Spinal cord (tissue), 10 donors: ENCODE results near the gene KANTR. TPM values are rescaled to one million over a fixed set of nuclear protein-coding genes. Genes with fewer than 3 reads are reported as not detected.

Experiments
- DNase-seq, 6 donors: peaks; one replicate each; pipeline versions ENCODE4 v3.0.0 to v3.0.0-alpha.2; 2013 to 2015; ENCODE audit warnings: low spot score in 6 of 6, low read depth in 4 of 6
- H3K27ac ChIP-seq: one replicate; pipeline ENCODE4 v1.5.1; 2013; ENCODE audit warnings: low read depth, low read length, control low read depth
- H3K27me3 ChIP-seq: one replicate; pipeline ENCODE4 v1.6.1; 2013; ENCODE audit warnings: low read length; ENCODE audit not compliant: control insufficient read depth, insufficient read depth
- H3K36me3 ChIP-seq: one replicate; pipeline ENCODE4 v1.6.1; 2013; ENCODE audit warnings: low read length; ENCODE audit not compliant: control insufficient read depth, insufficient read depth
- H3K4me1 ChIP-seq: one replicate; pipeline ENCODE4 v1.6.1; 2013; ENCODE audit warnings: low read length; ENCODE audit not compliant: control insufficient read depth, insufficient read depth
- H3K4me3 ChIP-seq: one replicate; pipeline ENCODE4 v1.5.1; 2013; ENCODE audit warnings: low read depth, low read length, control low read depth
- H3K9me3 ChIP-seq: one replicate; pipeline ENCODE4 v1.6.1; 2013; ENCODE audit warnings: low read length; ENCODE audit not compliant: control insufficient read depth, insufficient read depth
- WGBS: methylation state at CpG from one replicate; pipeline ENCODE4 v1.1.5; 2013; ENCODE audit warnings: missing lambda C conversion rate; ENCODE audit not compliant: insufficient coverage; 5-methylcytosine and 5-hydroxymethylcytosine counted together
- polyA plus RNA-seq, 2 donors: library from polyadenylated mRNA; unstranded; fragments of 120-200 nt; gene quantifications; one replicate each; pipeline ENCODE4 v1.2.1, GENCODE V29; 2013; ENCODE audit not compliant: insufficient read length in 2 of 2
- total RNA-seq, 2 donors: library from RNA; depleted of rRNA in 1 of 2; stranded (reverse); fragments of 120-200 nt in 1 of 2; fragments of >200 nt in 1 of 2; gene quantifications; one replicate each; pipeline versions ENCODE4 v1.2.3 to v1.2.4, GENCODE V29; 2013 to 2014
- donor health status: healthy.

Gene KANTR
- total and polyA plus RNA-seq, 4 donors, result 18.6 to 46.4 (median 28.9) TPM

DNA sequence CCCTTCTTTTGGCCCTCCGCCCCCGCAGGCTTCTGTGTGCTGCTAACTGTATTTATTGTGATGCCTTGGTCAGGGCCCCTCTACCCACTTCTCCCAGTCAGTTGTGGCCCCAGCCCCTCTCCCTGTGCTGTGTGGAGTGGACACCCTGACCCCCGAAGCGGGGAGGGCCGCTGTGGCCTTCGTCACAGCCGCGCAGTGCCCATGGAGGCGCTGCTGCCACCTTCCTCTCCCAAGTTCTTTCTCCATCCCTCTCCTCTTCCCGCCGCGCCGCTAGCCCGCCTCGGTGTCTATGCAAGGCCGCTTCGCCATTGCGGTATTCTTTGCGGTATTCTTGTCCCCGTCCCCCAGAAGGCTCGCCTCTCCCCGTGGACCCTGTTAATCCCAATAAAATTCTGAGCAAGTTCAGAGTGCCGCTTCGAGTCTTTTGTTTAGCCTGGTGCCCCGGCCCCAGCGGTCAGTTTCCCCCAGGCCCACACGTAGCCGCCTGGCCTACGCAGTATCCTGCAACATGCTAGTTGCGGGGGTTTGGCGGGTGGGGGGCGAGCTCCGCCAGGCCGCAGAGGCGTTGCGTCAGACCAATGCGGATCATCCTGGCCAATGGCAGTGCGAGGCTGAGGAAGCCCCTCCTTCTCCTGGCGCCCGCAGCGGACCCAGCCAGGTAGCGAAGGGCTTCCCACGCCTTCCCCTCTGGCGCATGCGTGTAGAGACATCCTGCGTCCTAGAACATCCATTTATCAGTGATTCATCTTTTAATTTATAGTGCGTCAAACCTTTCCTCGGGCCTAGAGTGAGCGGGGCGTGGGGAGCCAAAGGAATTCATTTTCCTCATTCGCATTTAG, 5.6 kb upstream of the KANTR start:
- Histone ChIP-seq H3K27me3 (peaks cover 27% of the 10 kb centered on the region), H3K36me3 (peaks cover 18% of the 10 kb centered on the region), H3K4me3 (peak overlapping the region; percentile 44), H3K9me3 (no peaks in the 10 kb centered on the region), H3K4me1 (peaks cover 29% of the 10 kb centered on the region), H3K27ac (peak overlapping the region; percentile 69)
- 30% methylated on average over 42 of the region's 51 CpGs for WGBS
- peak in 3 of 6 donors; percentile 70 to 97 (median 93) for DNase-seq

DNA sequence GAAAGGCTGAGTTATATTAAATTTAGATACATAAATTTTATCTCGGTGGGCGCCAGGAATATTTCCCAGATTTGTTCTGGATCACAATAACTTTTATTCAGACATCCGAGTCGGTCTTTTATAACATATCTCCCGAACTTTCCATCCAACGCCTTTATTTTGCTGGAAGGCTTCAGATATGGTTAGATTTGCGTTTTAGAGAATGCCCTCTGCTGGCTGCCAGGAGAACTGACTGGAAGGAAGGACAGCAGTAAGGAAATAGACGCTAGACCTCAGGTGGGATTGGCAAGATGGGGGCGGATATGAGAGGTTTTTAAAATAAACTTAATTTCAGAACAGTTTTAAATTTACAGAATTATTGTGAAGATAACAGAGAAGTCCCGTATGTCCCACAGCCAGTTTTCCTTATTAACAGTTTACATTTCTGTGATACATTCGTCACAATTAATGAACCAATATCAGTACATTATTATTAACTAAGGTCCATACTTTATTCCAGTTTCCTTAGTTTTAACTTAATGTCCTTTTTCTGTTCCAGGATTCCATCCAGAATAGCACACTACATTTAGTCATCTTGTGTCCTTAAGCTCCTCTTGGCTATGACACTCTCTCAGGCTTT, 4.6 kb upstream of the KANTR start:
- peaks cover 18% of the 10 kb centered on the region for H3K36me3 ChIP-seq
- peaks cover 25% of the 10 kb centered on the region for H3K4me1 ChIP-seq
- peak overlapping the region; percentile 69 for H3K27ac ChIP-seq
- WGBS, result 100% methylated on average over 1 of the region's 11 CpGs
- H3K4me3 ChIP-seq, result peak overlapping the region; percentile 44
- H3K9me3 ChIP-seq, result no peaks in the 10 kb centered on the region
- DNase-seq, result peak in 2 of 6 donors; percentile 79 to 91
- H3K27me3 ChIP-seq, result peaks cover 27% of the 10 kb centered on the region

DNA sequence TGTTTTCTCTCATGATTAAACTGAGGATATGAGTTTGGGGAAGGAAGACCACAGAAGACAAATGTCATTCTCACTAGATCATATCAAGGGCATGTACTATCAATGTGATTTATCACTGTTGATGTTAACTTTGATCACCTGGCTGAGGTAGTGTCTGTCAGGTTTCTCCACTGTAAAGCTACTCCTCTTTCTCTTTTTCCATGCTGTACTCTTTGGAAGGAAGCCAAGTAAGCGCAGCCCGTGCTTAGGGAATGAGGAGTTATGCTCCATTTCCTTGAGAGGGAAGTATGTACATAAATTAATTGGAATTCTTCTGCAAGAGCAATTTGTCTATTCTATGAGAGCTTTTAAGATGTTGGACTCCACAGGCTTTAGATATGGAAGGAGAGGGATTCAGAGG, 4.0 kb upstream of the KANTR start:
- Histone ChIP-seq H3K27ac (no peak overlapping the region), H3K27me3 (peaks cover 26% of the 10 kb centered on the region), H3K4me3 (no peak overlapping the region), H3K9me3 (no peaks in the 10 kb centered on the region), H3K4me1 (peaks cover 19% of the 10 kb centered on the region), H3K36me3 (peaks cover 13% of the 10 kb centered on the region)
- WGBS, result 57% methylated on average over 2 of the region's 2 CpGs
- DNase-seq, result no peak

DNA sequence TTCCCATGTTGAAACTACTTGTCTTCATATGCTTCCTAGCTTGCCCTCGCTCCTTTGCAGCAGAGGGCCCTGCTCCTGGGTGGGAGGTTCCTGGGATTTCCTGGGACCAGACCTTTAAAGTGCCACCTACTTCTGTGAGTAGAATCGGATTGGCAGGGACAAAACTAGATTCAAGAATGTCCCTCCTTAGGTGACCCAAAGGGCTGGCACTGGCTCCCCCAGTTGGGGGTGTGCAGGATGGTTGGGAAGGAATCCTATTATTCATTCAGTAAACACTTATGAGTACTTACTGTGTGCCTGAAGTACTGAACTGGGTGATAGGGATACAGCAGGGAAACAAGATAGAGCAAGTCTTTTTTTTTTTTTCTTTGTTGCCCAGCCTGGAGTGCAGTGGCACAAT, 2.6 kb upstream of the KANTR start:
- peaks cover 20% of the 10 kb centered on the region for H3K27me3 ChIP-seq
- no peak for DNase-seq
- 80% methylated on average over 2 of the region's 2 CpGs for WGBS
- H3K27ac ChIP-seq, result no peak overlapping the region
- H3K4me1 ChIP-seq, result peaks cover 17% of the 10 kb centered on the region
- H3K4me3 ChIP-seq, result no peak overlapping the region
- H3K9me3 ChIP-seq, result no peaks in the 10 kb centered on the region
- peaks cover 6% of the 10 kb centered on the region for H3K36me3 ChIP-seq

DNA sequence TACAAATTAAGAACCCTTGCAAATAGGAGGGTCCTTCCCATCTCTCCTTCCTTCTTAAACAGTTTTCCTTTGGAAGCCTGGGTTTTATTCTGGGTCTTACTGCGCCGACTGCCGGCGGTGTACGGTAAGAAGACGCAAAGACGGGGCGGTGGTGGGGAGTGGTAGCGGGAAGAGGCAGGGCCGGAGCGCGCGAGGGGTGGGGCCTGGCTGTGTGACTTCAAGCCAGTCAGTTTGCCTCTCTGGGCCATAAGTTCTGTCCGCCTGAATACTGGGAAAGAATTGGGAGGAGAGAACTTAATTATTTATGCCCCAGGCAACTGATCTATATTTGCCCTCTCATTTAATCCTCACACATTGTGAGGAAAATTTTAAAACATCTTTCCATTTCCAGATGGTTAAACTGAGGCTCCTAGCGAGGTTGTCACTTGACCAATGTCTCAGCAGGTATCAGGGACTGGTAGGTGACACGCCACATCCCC, 726 bp upstream of the KANTR start:
- peaks cover under 1% of the 10 kb centered on the region for H3K36me3 ChIP-seq
- H3K4me1 ChIP-seq, result peaks cover 11% of the 10 kb centered on the region
- H3K4me3 ChIP-seq, result peak overlapping the region; percentile 68
- H3K9me3 ChIP-seq, result no peaks in the 10 kb centered on the region
- 36% methylated on average over 12 of the region's 16 CpGs for WGBS
- peak in 2 of 6 donors; percentile 80 for DNase-seq
- H3K27me3 ChIP-seq, result peaks cover 15% of the 10 kb centered on the region
- peak overlapping the region; percentile 92 for H3K27ac ChIP-seq

DNA sequence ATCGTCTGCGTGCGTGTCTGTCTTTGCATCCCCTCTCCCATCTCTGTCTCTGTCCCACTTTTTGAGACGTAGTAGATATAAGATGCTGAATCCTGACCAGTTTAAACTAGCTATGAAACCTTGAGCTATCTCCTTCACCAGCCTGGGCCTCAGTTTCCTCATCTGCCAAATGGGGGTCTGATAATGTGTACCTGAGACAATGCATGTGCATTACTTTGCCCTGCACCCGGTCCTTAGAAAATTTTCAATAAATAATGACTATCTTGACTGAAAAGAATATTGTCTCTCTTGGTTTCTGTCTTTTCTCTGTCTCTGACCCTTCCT, 602 bp downstream of the KANTR start:
- peak overlapping the region; percentile 68 for H3K4me3 ChIP-seq
- peaks cover 4% of the 10 kb centered on the region for H3K4me1 ChIP-seq
- H3K9me3 ChIP-seq, result no peaks in the 10 kb centered on the region
- 50% methylated on average over 2 of the region's 5 CpGs for WGBS
- no peak for DNase-seq
- H3K36me3 ChIP-seq, result no peaks in the 10 kb centered on the region
- H3K27me3 ChIP-seq, result peaks cover 9% of the 10 kb centered on the region
- peak overlapping the region; percentile 67 for H3K27ac ChIP-seq

DNA sequence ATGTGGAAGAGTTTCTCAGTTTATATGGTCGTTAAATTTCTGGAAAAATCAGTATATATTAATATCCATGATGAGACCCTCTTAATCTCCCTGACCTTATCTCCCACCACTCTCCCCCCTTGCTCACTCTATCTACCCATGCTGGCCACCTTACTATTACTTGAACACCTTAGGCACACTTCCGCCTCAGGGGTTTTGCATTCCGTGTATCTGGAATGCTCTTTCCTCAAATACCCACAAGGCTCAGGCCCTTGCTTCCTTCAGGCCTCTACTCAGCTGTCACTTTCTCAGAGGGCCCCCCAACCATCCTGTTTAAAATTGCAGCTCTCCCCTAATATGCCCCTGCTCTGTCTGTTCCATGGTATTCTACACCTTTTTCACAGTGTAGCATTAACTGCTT, 1.9 kb downstream of the KANTR start:
- H3K4me3 ChIP-seq, result no peak overlapping the region
- peaks cover 9% of the 10 kb centered on the region for H3K27me3 ChIP-seq
- H3K27ac ChIP-seq, result no peak overlapping the region
- no peaks in the 10 kb centered on the region for H3K36me3 ChIP-seq
- no peaks in the 10 kb centered on the region for H3K9me3 ChIP-seq
- peaks cover 4% of the 10 kb centered on the region for H3K4me1 ChIP-seq
- DNase-seq, result no peak
- WGBS, result 81% methylated on average over 2 of the region's 3 CpGs

DNA sequence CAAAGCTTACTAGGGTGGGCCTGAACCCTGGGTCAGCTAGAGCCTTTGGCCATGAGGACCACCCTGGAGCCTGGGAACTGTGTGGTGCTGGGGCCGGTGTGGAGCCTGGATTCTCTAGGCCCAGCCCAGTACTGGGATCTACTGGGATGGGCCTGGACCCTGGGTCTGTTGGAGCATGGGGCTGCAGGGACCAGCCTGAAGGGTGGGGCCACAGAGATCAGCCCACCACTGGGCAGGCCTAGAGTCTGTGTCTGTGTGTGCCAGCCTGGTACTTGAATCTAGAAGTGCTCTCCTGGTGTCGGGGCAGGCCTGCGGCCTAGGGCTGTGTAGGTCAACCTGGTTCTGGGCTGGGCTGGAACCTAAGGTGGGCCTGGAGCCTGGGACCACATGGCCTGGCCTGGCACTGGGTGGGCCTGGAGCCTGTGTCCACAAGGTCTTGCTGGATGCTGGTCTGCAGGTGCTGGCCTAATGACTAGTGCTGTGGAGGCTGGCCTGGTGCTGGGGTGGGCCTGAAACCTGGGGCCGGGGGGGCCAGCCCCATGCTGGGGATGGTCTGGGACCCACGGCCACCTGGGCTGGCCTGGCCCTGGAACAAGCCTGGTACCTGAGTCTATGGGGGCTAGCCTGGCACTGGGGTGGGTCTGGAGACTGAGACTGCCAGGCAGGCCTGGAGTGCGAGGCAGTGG, 21.1 kb downstream of the KANTR start:
- H3K27ac ChIP-seq, result no peak overlapping the region
- peaks cover 11% of the 10 kb centered on the region for H3K27me3 ChIP-seq
- 85% methylated on average over 6 of the region's 6 CpGs for whole genome bisulfite sequencing
- H3K4me3 ChIP-seq, result no peak overlapping the region
- no peaks in the 10 kb centered on the region for H3K9me3 ChIP-seq
- peaks cover 17% of the 10 kb centered on the region for H3K36me3 ChIP-seq
- no peak for DNase-seq
- peaks cover 6% of the 10 kb centered on the region for H3K4me1 ChIP-seq

DNA sequence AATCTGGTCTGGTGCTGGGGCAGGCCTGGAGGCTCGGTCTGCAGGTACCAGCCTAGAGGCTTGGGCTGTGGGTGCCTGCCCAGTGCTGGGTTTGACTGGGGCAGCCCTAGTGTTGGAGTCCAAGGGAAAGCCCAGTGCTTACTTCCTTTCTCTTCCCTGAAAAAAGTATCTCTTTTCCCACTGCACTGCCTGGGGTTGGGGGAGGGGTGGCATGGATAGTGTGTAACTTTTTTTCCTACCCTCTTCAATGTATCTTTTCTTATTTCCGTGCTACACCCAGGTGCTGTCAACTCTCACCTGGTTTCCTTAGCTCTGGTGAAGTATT, 21.6 kb downstream of the KANTR start:
- no peak for DNase-seq
- WGBS, result 100% methylated on average over 1 of the region's 2 CpGs
- Histone ChIP-seq H3K9me3 (no peaks in the 10 kb centered on the region), H3K27ac (no peak overlapping the region), H3K36me3 (peaks cover 17% of the 10 kb centered on the region), H3K4me3 (no peak overlapping the region), H3K27me3 (peaks cover 11% of the 10 kb centered on the region), H3K4me1 (peaks cover 6% of the 10 kb centered on the region)
